Measurements from ENCODE around the gene NSUN5.
"Not testable (repeated sequence)": the region's sequence is repeated elsewhere in the genome, so short reads cannot be mapped to it uniquely, and the experiment has no call there.

The NSUN5 gene

DNA sequence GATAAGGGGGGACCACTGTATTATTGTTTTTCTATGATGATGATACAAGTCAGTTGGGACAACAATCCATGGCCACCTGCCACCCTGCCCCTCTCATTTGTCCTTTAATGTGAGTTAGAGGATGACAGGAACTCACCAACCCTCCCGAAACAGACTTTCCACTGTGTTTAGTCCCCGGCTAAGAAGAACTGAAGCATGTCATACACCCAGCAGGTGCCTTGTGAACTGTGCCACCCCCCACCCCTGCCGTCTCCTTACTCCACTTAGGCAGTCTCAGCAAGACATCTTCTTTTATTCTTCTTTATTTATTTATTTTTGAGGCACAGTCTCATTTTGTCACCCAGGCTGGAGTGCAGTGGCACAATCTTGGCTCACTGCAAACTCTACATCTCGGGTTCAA, 40.8 kb downstream of the NSUN5 start:
- not testable (repeated sequence) for DNase-seq

DNA sequence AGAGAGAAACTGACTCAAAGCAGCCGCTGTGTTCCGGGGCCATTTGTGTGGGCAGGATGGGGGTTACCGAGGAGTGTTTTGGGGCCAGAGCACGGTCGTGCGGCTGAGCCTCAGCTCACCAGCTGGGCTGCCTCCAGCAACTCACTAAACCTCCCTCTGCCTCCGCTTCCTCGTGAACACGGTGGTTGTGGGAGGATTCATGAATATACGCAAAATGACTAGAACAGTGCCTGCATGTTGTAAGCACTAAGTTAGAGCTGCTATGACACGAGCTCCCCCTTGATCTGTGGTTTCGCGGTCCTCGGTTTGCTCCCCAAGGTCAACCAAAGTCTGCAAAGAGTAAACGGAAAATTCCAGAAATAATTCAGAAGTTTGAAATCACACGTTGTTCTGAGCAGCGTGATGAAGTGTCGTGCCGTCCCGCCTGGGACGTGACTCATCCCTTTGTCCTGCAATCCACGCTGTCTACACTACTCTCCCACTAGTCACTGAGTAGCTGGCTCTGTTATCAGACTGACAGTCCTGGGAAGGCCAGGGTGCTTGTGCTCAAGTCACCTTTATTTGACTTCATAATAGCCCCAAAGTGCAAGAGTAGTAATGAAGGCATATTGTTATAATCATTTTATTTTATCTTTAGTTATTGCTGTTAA, 41.8 kb downstream of the NSUN5 start:
- DNase-seq, result not testable (repeated sequence)

DNA sequence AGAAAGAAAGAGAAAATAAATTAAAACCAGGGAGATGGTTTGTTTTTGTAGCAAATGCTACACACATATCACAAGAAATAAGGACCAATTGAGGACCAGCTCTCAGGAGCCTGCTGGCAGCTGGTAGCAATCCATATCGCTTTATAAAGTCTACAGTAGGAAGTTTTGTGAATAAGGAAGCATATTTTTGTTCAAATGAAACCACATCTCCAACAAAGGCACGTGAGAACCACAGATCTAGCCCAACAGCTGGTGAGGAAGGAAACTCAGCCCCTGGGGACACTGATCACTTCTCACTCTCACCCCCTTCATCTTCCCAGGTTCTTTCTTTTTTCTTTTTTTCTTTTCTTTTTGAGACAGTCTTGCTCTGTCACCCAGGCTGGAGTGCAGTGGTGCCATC, 46.2 kb downstream of the NSUN5 start:
- not testable (repeated sequence) for DNase-seq

Measured in effector CD8-positive, alpha-beta T cell (primary cell).